Activated T-cell treated with anti-CD3 and anti-CD28 coated beads, Interleukin-2, amount 50 U/mL, for 4 hours (primary cell): ENCODE results near the gene LMOD1. TPM values are rescaled to one million over a fixed set of nuclear protein-coding genes. Genes with fewer than 3 reads are reported as not detected.
"Not testable (repeated sequence)": the region's sequence is repeated elsewhere in the genome, so short reads cannot be mapped to it uniquely, and the experiment has no call there.

Experiments
- ATAC-seq, 2 donors: fragments of 200-7000 bp; cut with Tn5 transposase; one replicate each; pipeline ENCODE4 v1.10.0; 2021
- DNase-seq: peaks from one replicate; pipeline ENCODE4 v3.0.0-alpha.2; 2020
- H3K27me3 Mint-ChIP-seq: one replicate; pipeline ENCODE4 v1.8.0; 2021; ENCODE audit warnings: low read depth, mixed read lengths
- H3K36me3 Mint-ChIP-seq: one replicate; pipeline ENCODE4 v1.8.0; 2022; ENCODE audit warnings: mixed read lengths; ENCODE audit not compliant: insufficient read depth
- H3K4me1 Mint-ChIP-seq: one replicate; pipeline ENCODE4 v1.8.0; 2021; ENCODE audit warnings: low read depth, mixed read lengths
- H3K4me3 Mint-ChIP-seq: one replicate; pipeline ENCODE4 v1.8.0; 2021; ENCODE audit warnings: mild to moderate bottlenecking, moderate library complexity, mixed read lengths
- H3K9me3 Mint-ChIP-seq: one replicate; pipeline ENCODE4 v1.8.0; 2021; ENCODE audit warnings: mixed read lengths
- total RNA-seq, 3 donors: library from RNA; stranded (reverse); gene quantifications; one replicate each; pipeline ENCODE4 v1.2.1, GENCODE V29; 2021

LMOD1 gene
- total RNA-seq, 3 donors from 2014 or later = 0.08 to 0.14 TPM; not detected in 1

- H3K36me3 Mint-ChIP-seq = peaks cover 62% of the 10 kb centered on the region
- not testable (repeated sequence) for ATAC-seq, H3K4me3 Mint-ChIP-seq, DNase-seq, H3K9me3 Mint-ChIP-seq, H3K4me1 Mint-ChIP-seq, H3K27me3 Mint-ChIP-seq
These were observed 89.6 kb downstream of the LMOD1 start for GRCh38 chr1:201856722-201857121.

DNA sequence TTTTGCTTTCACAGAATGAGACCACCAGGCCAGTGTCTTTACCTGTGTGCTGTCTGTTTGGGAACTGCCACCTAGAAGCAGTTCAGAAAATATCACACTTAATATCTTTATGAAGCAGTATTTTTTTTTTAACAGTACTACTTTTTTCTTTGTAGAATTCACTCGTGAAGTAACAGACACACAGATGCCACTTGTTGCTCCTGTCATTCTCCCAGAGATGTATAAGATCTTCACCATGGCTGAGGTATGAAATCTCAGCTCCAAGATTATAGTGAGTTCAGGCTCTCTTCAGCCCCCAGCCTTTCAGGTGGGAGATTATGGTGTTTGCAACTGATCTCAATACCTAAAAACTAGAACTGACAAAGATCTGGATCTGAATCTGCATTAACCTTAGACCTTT lies 94.4 kb downstream of the LMOD1 start:
- Mint-ChIP-seq H3K9me3 (no peaks in the 10 kb centered on the region), H3K36me3 (peaks cover 51% of the 10 kb centered on the region), H3K4me3 (no peak overlapping the region), H3K27me3 (no peaks in the 10 kb centered on the region), H3K4me1 (peaks cover 1% of the 10 kb centered on the region)
- no peak for ATAC-seq
- no peak for DNase-seq

DNA sequence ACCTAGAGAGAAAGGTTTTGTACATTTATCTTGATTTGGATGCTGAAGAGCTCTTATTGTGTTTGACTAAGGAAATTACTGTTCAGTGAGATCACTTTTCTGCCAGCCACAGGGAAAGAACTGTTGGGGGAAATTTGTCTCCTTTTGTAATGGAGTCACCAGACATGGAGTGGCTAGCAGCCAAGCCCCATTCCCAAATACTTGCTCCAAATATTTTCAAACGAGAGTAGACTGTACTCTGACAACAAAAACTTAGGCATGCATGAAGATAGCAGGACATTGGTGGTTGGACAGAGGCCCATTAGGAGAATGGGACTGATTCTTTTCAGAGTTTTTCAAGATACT lies 96.3 kb downstream of the LMOD1 start:
- Mint-ChIP-seq H3K9me3 (no peaks in the 10 kb centered on the region), H3K4me3 (no peak overlapping the region), H3K4me1 (peaks cover 5% of the 10 kb centered on the region), H3K36me3 (peaks cover 38% of the 10 kb centered on the region), H3K27me3 (no peaks in the 10 kb centered on the region)
- DNase-seq = no peak
- no peak for ATAC-seq

DNA sequence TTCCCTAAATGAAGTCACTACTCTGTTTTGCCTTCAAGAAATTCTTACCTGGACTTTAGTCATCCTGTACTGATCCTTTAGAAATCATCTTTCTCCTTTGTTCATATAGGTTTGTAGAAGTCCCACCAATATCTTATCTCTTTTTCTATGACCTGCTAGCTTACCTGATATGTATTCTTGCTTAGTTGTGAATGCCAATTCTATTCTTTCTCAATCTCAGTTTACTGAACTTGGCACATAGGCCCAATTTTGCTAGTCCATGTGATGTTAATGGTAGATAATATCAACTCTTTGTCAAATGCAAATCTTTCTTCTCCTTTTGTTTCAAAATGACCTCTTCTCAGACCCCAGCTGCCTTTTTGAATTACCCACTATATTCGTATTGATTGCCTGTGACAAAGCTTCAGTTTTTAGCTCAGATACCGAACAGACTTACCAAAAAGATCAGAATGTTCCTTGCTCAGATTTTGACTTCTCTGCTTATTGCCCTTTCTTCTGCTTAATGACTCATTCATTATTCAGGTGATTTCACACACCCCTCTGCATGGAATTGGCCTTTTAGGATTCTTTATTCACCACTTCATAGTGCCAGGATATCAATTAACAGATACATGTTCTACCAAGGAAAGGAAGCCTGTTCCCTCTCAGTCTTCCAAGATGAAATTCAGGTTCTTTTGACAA lies 96.8 kb downstream of the LMOD1 start:
- DNase-seq = no peak
- Mint-ChIP-seq H3K4me1 (peaks cover 5% of the 10 kb centered on the region), H3K9me3 (no peaks in the 10 kb centered on the region), H3K27me3 (no peaks in the 10 kb centered on the region), H3K36me3 (peaks cover 32% of the 10 kb centered on the region), H3K4me3 (no peak overlapping the region)
- no peak for ATAC-seq

DNA sequence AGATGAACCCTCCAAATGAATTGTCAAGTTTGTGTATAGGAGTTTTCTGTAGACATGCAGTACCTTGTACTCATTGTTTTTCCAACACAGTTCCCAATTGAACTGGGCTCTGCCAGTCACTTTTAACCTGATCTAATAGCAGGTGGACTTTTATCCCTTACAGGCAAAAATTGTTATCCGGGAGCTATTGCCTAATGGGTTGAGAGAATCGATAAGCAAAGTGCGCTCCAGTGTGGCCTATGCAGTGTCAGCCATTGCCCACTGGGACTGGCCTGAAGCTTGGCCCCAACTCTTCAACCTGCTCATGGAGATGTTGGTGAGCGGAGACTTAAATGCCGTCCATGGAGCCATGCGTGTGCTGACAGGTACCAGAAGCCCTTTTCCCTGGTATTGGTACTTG lies 98.1 kb downstream of the LMOD1 start:
- Mint-ChIP-seq H3K9me3 (no peaks in the 10 kb centered on the region), H3K4me1 (peaks cover 8% of the 10 kb centered on the region), H3K4me3 (no peak overlapping the region), H3K36me3 (peaks cover 29% of the 10 kb centered on the region), H3K27me3 (no peaks in the 10 kb centered on the region)
- no peak for ATAC-seq
- no peak for DNase-seq

- Mint-ChIP-seq H3K27me3 (no peaks in the 10 kb centered on the region), H3K9me3 (no peaks in the 10 kb centered on the region), H3K36me3 (peaks cover 23% of the 10 kb centered on the region), H3K4me1 (peaks cover 10% of the 10 kb centered on the region), H3K4me3 (no peak overlapping the region)
- no peak for DNase-seq
- no peak for ATAC-seq
These were observed 99.2 kb downstream of the LMOD1 start for GRCh38 chr1:201847150-201847549.

Other genes starting within 250 kb of the LMOD1 start
- 10 to 100 TPM; 45.4 to 48.3 (median 46.9) TPM for gene IPO9, start 117.4 kb downstream of the LMOD1 start, total RNA-seq
- gene SHISA4, start 57.6 kb downstream of the LMOD1 start, total RNA-seq = under 1 TPM; 0.19 to 0.40 (median 0.37) TPM
- 100 to 1,000 TPM; 144 to 160 (median 146) TPM for gene TIMM17A, start 9.0 kb upstream of the LMOD1 start, total RNA-seq
- gene RNPEP, start 36.1 kb upstream of the LMOD1 start, total RNA-seq = 10 to 100 TPM; 14.3 to 20.2 (median 17.5) TPM
- gene ELF3, start 64.0 kb upstream of the LMOD1 start, total RNA-seq = 1 to 10 TPM in 2 of 3 donors, under 1 TPM in 1; 0.87 to 1.4 (median 1.0) TPM
- not detected for gene GPR37L1, start 176.4 kb upstream of the LMOD1 start, total RNA-seq
- gene ARL8A, start 198.2 kb upstream of the LMOD1 start, total RNA-seq = 10 to 100 TPM; 48.9 to 55.0 (median 52.1) TPM
- gene PTPN7, start 214.1 kb upstream of the LMOD1 start, total RNA-seq = 100 to 1,000 TPM; 304 to 352 (median 331) TPM
- under 1 TPM in 2 of 3 donors, not detected in 1; 0.08 to 0.21 TPM for gene LGR6, start 247.3 kb upstream of the LMOD1 start, total RNA-seq